Trophoblast cell (in vitro differentiated cells and primary cell): ENCODE results near the gene PWWP2B.

Experiments used
- DNase-seq, 2 donors: peaks; one replicate each; pipeline ENCODE4 v3.0.0-alpha.2; 2016
- H2AFZ ChIP-seq: 2 replicates; pipeline ENCODE4 v1.6.1; 2013; ENCODE audit warnings: low read length, moderate library complexity, mild to moderate bottlenecking; ENCODE audit not compliant: insufficient read depth, poor library complexity
- H2AK5ac ChIP-seq: 2 replicates; pipeline ENCODE4 v1.6.1; 2013; ENCODE audit warnings: mild to moderate bottlenecking, low read length
- H2BK120ac ChIP-seq: 2 replicates; pipeline ENCODE4 v1.6.1; 2013; ENCODE audit warnings: low read length, mild to moderate bottlenecking, moderate library complexity; ENCODE audit not compliant: insufficient read depth, poor library complexity
- H2BK12ac ChIP-seq: 2 replicates; pipeline ENCODE4 v1.6.1; 2013; ENCODE audit warnings: mild to moderate bottlenecking, low read length, moderate library complexity
- H2BK5ac ChIP-seq: 2 replicates; pipeline ENCODE4 v1.6.1; 2013; ENCODE audit warnings: low read length, low read depth, moderate library complexity, mild to moderate bottlenecking; ENCODE audit not compliant: poor library complexity
- H3K14ac ChIP-seq: 2 replicates; pipeline ENCODE4 v1.6.1; 2013; ENCODE audit warnings: mild to moderate bottlenecking, low read length
- H3K18ac ChIP-seq: 2 replicates; pipeline ENCODE4 v1.6.1; 2013; ENCODE audit warnings: mild to moderate bottlenecking, low read length
- H3K23ac ChIP-seq: 2 replicates; pipeline ENCODE4 v1.6.1; 2013; ENCODE audit warnings: low read length
- H3K27ac ChIP-seq: 2 replicates; pipeline ENCODE4 v1.5.1; 2013; ENCODE audit warnings: low read depth, mild to moderate bottlenecking, inconsistent platforms, low read length, moderate library complexity
- H3K27me3 ChIP-seq: 2 replicates; pipeline ENCODE4 v1.6.1; 2013; ENCODE audit warnings: inconsistent platforms, mild to moderate bottlenecking, low read length, moderate library complexity; ENCODE audit not compliant: insufficient read depth
- H3K36me3 ChIP-seq, 2 experiments: 1 replicate in 1 of 2; 2 replicates in 1 of 2; pipeline ENCODE4 v1.6.1; 2013; ENCODE audit warnings: low read length in 2 of 2, mild to moderate bottlenecking in 2 of 2, moderate library complexity in 1 of 2; ENCODE audit not compliant: insufficient read depth in 2 of 2, control insufficient read depth in 1 of 2
- H3K4ac ChIP-seq: 2 replicates; pipeline ENCODE4 v1.6.1; 2013; ENCODE audit warnings: low read depth, mild to moderate bottlenecking, low read length, moderate library complexity
- H3K4me1 ChIP-seq, 2 experiments: 1 replicate in 1 of 2; 2 replicates in 1 of 2; pipeline ENCODE4 v1.6.1; 2013; ENCODE audit warnings: low read length in 2 of 2, mild to moderate bottlenecking in 2 of 2, moderate library complexity in 1 of 2; ENCODE audit not compliant: insufficient read depth in 2 of 2, control insufficient read depth in 1 of 2
- H3K4me2 ChIP-seq: 2 replicates; pipeline ENCODE4 v1.6.1; 2013; ENCODE audit warnings: inconsistent platforms, mild to moderate bottlenecking, low read length, moderate library complexity
- H3K4me3 ChIP-seq: 2 replicates; pipeline ENCODE4 v1.5.1; 2013; ENCODE audit warnings: mild to moderate bottlenecking, low read depth, low read length, inconsistent platforms
- H3K79me1 ChIP-seq: one replicate; pipeline ENCODE4 v1.6.1; 2013; ENCODE audit warnings: low read length
- H3K79me2 ChIP-seq: 2 replicates; pipeline ENCODE4 v1.6.1; 2013; ENCODE audit warnings: low read length, mild to moderate bottlenecking; ENCODE audit not compliant: control insufficient read depth, insufficient read depth, poor library complexity
- H3K9ac ChIP-seq: 2 replicates; pipeline ENCODE4 v1.6.1; 2013; ENCODE audit warnings: mild to moderate bottlenecking, low read length
- H3K9me3 ChIP-seq: 2 replicates; pipeline ENCODE4 v1.6.1; 2013; ENCODE audit warnings: low read depth, mild to moderate bottlenecking, control low read depth, inconsistent platforms, low read length; ENCODE audit not compliant: insufficient read depth
- H4K12ac ChIP-seq: 2 replicates; pipeline ENCODE4 v1.6.1; 2013; ENCODE audit warnings: low read depth, mild to moderate bottlenecking, low read length, moderate library complexity
- H4K8ac ChIP-seq: 2 replicates; pipeline ENCODE4 v1.6.1; 2013; ENCODE audit warnings: low read depth, mild to moderate bottlenecking, low read length, moderate library complexity
- H4K91ac ChIP-seq: one replicate; pipeline ENCODE4 v1.6.1; 2013; ENCODE audit warnings: low read depth, mild to moderate bottlenecking, low read length, moderate library complexity
- WGBS: extraction: QIAGEN DNeasy Blood & Tissue Kit; methylation state at CpG from one replicate; pipeline ENCODE4 v1.1.7; 2013; ENCODE audit warnings: missing lambda C conversion rate; ENCODE audit not compliant: insufficient read length, insufficient coverage; ENCODE audit errors: extremely low coverage; 5-methylcytosine and 5-hydroxymethylcytosine counted together

Gene PWWP2B

DNA sequence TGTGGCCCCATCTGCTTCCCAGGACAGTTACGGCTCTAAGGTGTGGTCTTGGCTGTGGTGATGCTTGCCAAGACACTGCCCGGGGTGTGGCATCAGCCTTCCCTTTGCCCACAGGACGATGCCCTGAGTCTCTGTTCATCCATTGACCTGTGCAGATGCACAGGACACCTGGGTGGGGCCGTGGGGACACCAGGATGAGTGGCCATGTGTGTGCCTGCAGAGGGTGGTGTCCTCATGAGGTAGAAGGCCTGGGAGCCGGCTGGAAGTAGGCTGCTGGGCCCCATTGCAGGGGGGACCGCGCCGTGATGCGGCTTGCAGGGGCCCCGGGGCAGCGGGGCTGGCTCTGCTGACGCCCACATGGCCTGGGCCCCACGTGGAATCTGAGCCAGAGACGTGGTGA, 22.4 kb upstream of the PWWP2B start:
- H2BK5ac ChIP-seq = no peak overlapping the region
- H2AFZ ChIP-seq = no peak overlapping the region
- no peak overlapping the region for H4K12ac ChIP-seq
- peaks cover 6% of the 10 kb centered on the region in 2 experiments for H3K4me1 ChIP-seq
- H3K4me2 ChIP-seq = no peak overlapping the region
- H3K4ac ChIP-seq = no peak overlapping the region
- WGBS = no CpG with 5 or more reads among the region's 14 CpGs
- H3K36me3 ChIP-seq = no peaks in the 10 kb centered on the region
- H3K9me3 ChIP-seq = no peaks in the 10 kb centered on the region
- no peak overlapping the region for H3K27ac ChIP-seq
- no peak overlapping the region for H3K14ac ChIP-seq
- no peak for DNase-seq
- H3K18ac ChIP-seq = no peak overlapping the region
- no peak overlapping the region for H2AK5ac ChIP-seq
- no peaks in the 10 kb centered on the region for H3K79me1 ChIP-seq
- H3K79me2 ChIP-seq = no peaks in the 10 kb centered on the region
- H3K23ac ChIP-seq = no peak overlapping the region
- no peak overlapping the region for H3K9ac ChIP-seq
- no peaks in the 10 kb centered on the region for H3K27me3 ChIP-seq
- H4K91ac ChIP-seq = no peak overlapping the region
- no peak overlapping the region for H3K4me3 ChIP-seq
- H2BK12ac ChIP-seq = no peak overlapping the region
- no peak overlapping the region for H4K8ac ChIP-seq
- H2BK120ac ChIP-seq = no peak overlapping the region

DNA sequence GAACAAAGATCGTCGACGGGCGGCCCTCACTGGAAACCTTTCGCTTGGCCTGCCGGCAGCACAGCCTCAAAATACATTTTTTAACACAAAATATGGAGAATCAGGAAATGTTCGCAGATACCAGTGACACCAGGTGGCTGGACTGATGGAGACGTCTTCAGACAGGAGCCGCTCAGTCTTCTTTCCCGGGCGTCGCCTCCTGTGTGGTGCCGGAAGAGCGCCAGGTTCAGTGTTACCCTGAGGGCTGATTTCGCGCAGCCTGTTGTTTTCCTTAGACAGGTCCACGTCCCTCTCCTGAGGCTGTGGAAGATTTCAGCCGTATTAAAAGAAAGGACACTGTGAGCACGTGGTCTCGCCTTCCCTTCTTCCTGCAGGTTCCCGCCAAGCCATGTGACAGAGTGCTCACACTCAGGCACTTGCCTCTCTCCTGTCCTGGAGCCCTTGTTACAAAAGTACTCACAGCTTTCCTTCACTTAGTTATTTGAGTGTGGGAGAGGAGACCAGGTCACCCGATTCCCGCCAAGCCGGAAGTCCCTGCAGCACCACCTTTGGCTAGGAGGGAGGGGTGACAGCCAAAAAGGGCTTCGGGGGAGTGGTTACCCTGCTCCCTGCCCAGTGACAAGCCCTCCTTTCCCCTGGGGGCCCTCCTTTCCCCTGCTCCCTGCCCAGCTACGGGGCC, 21.7 kb upstream of the PWWP2B start:
- H3K4me3 ChIP-seq = no peak overlapping the region
- H2BK12ac ChIP-seq = no peak overlapping the region
- peaks cover 6% of the 10 kb centered on the region in 2 experiments for H3K4me1 ChIP-seq
- H3K79me2 ChIP-seq = no peaks in the 10 kb centered on the region
- no peak overlapping the region for H3K27ac ChIP-seq
- no CpG with 5 or more reads among the region's 26 CpGs for WGBS
- no peak overlapping the region for H3K23ac ChIP-seq
- H2BK5ac ChIP-seq = no peak overlapping the region
- H3K36me3 ChIP-seq = no peaks in the 10 kb centered on the region
- H3K4me2 ChIP-seq = no peak overlapping the region
- DNase-seq = peak in 1 of 2 donors; percentile 19
- no peak overlapping the region for H2AFZ ChIP-seq
- H3K14ac ChIP-seq = peak overlapping the region; percentile 26
- H3K9ac ChIP-seq = no peak overlapping the region
- no peak overlapping the region for H4K91ac ChIP-seq
- H3K9me3 ChIP-seq = no peaks in the 10 kb centered on the region
- no peak overlapping the region for H2BK120ac ChIP-seq
- no peak overlapping the region for H3K18ac ChIP-seq
- H3K27me3 ChIP-seq = no peaks in the 10 kb centered on the region
- no peak overlapping the region for H2AK5ac ChIP-seq
- H4K12ac ChIP-seq = no peak overlapping the region
- no peak overlapping the region for H4K8ac ChIP-seq
- H3K4ac ChIP-seq = no peak overlapping the region
- H3K79me1 ChIP-seq = no peaks in the 10 kb centered on the region

- Histone ChIP-seq H3K27ac (no peak overlapping the region), H3K36me3 (no peaks in the 10 kb centered on the region), H4K12ac (no peak overlapping the region), H3K23ac (no peak overlapping the region), H2AFZ (no peak overlapping the region), H3K4ac (no peak overlapping the region), H3K18ac (no peak overlapping the region), H3K27me3 (no peaks in the 10 kb centered on the region), H3K14ac (peak overlapping the region; percentile 26), H3K4me3 (no peak overlapping the region), H3K79me2 (no peaks in the 10 kb centered on the region), H4K8ac (no peak overlapping the region), H2BK12ac (no peak overlapping the region), H3K9ac (no peak overlapping the region), H3K4me2 (no peak overlapping the region), H2AK5ac (no peak overlapping the region), H4K91ac (no peak overlapping the region), H2BK120ac (no peak overlapping the region), H3K9me3 (no peaks in the 10 kb centered on the region), H2BK5ac (no peak overlapping the region), H3K4me1 (peaks cover 6% of the 10 kb centered on the region in 2 experiments), H3K79me1 (no peaks in the 10 kb centered on the region)
- DNase-seq = no peak
- WGBS = no CpG with 5 or more reads among the region's 4 CpGs
Measured at GRCh38 chr10:132375795-132376297, 21.2 kb upstream of the PWWP2B start.

- Histone ChIP-seq H4K91ac (no peak overlapping the region), H2BK12ac (no peak overlapping the region), H4K8ac (no peak overlapping the region), H3K27me3 (no peaks in the 10 kb centered on the region), H3K9ac (no peak overlapping the region), H3K79me1 (no peaks in the 10 kb centered on the region), H4K12ac (no peak overlapping the region), H3K23ac (no peak overlapping the region), H3K27ac (no peak overlapping the region), H3K9me3 (no peaks in the 10 kb centered on the region), H3K4me2 (no peak overlapping the region), H2BK120ac (no peak overlapping the region), H3K14ac (no peak overlapping the region), H3K4me1 (peaks cover 6% of the 10 kb centered on the region in 2 experiments), H3K36me3 (no peaks in the 10 kb centered on the region), H3K4ac (no peak overlapping the region), H2BK5ac (no peak overlapping the region), H3K18ac (no peak overlapping the region), H3K4me3 (no peak overlapping the region), H2AK5ac (no peak overlapping the region), H2AFZ (no peak overlapping the region), H3K79me2 (no peaks in the 10 kb centered on the region)
- DNase-seq = peak; percentile 44 to 62
- WGBS = no CpG with 5 or more reads among the region's 15 CpGs
Measured at GRCh38 chr10:132376394-132376851, 20.6 kb upstream of the PWWP2B start.
